Mammary epithelial cell (primary cell): ENCODE data around the gene XKR7.

Experiments used
- CTCF ChIP-seq, 2 donors: IDR thresholded peaks in 1 of 2; conservative IDR thresholded peaks in 1 of 2; 2 replicates each; pipeline ENCODE4 v1.5.1; 2011 to 2012; ENCODE audit warnings: inconsistent platforms in 2 of 2, low read length in 2 of 2, mild to moderate bottlenecking in 2 of 2, control low read depth in 1 of 2, low read depth in 1 of 2; ENCODE audit not compliant: insufficient read depth in 1 of 2; ENCODE audit errors: extremely low read depth in 1 of 2
- EZH2 ChIP-seq: IDR thresholded peaks from 2 replicates; pipeline ENCODE4 v1.6.1; 2012; ENCODE audit warnings: low read length, inconsistent platforms, borderline replicate concordance

- TF ChIP-seq EZH2: no peak
- no peak for TF ChIP-seq CTCF (conservative IDR thresholded peaks at IDR 0.05 in 1 of 2, IDR thresholded peaks at IDR 0.05 in 1 of 2; ENCODE audit: extremely low read depth in 1 of 2, insufficient read depth in 1 of 2, low read depth in 1 of 2, low read length in 2 of 2)
Measured at GRCh38 chr20:32009564-32009963, 41.6 kb downstream of the XKR7 start.
